Stimulated activated CD8-positive, alpha-beta memory T cell treated with anti-CD3 and anti-CD28 coated beads, Interleukin-15, amount 100 ng/mL, for 4 hours (primary cell): Measurements from ENCODE around the gene NEK6.

Experiments
- DNase-seq, 2 donors: peaks; one replicate each; pipeline ENCODE4 v3.0.0-alpha.2; 2020; ENCODE audit warnings: low read depth in 2 of 2

The NEK6 gene

GRCh38 chr9:124354346-124355038, 96.7 kb downstream of the NEK6 start:
- DNase-seq, result no peak

- no peak for DNase-seq
Measured at GRCh38 chr9:124355039-124355940, 97.5 kb downstream of the NEK6 start.

- no peak for DNase-seq
Measured at GRCh38 chr9:124355941-124356744, 98.4 kb downstream of the NEK6 start.

- DNase-seq, result no peak
Measured at GRCh38 chr9:124356745-124357390, 99.1 kb downstream of the NEK6 start.

GRCh38 chr9:124357721-124358361, 100.1 kb downstream of the NEK6 start:
- DNase-seq, result no peak

GRCh38 chr9:124358631-124359030, 100.9 kb downstream of the NEK6 start:
- DNase-seq, result no peak

- no peak for DNase-seq
Measured at GRCh38 chr9:124359426-124359825, 101.7 kb downstream of the NEK6 start.

GRCh38 chr9:124359855-124360678, 102.3 kb downstream of the NEK6 start:
- no peak for DNase-seq

GRCh38 chr9:124361128-124361527, 103.4 kb downstream of the NEK6 start:
- no peak for DNase-seq

GRCh38 chr9:124363326-124364096, 105.8 kb downstream of the NEK6 start:
- DNase-seq, result no peak

- DNase-seq, result no peak
Measured at GRCh38 chr9:124364141-124364540, 106.4 kb downstream of the NEK6 start.

- DNase-seq, result no peak
Measured at GRCh38 chr9:124365036-124365435, 107.3 kb downstream of the NEK6 start.

GRCh38 chr9:124366476-124367220, 108.9 kb downstream of the NEK6 start:
- DNase-seq, result no peak

GRCh38 chr9:124368692-124369091, 110.9 kb downstream of the NEK6 start:
- DNase-seq, result no peak

- DNase-seq, result no peak
Measured at GRCh38 chr9:124369231-124369797, 111.6 kb downstream of the NEK6 start.

- DNase-seq, result no peak
Measured at GRCh38 chr9:124370896-124371582, 113.3 kb downstream of the NEK6 start.

- DNase-seq, result no peak
Measured at GRCh38 chr9:124372038-124372437, 114.3 kb downstream of the NEK6 start.

GRCh38 chr9:124373386-124373785, 115.6 kb downstream of the NEK6 start:
- DNase-seq, result no peak
